NCI-H2107 treated with DMSO at 0.1 percent for 48 hours (cell line): ENCODE data around the gene INPP5D.

Experiments used
- DNase-seq: peaks from one replicate; lab custom pipeline; 2025; ENCODE audit not compliant: unreplicated experiment; lab: John Stamatoyannopoulos, UW

The INPP5D gene

GRCh38 chr2:233204286-233204936 is 144.3 kb downstream of the INPP5D start:
- no peak for DNase-seq

- no peak for DNase-seq
Observed at GRCh38 chr2:233208382-233209116, 148.4 kb downstream of the INPP5D start.

GRCh38 chr2:233209117-233209532 is 149.0 kb downstream of the INPP5D start:
- DNase-seq: no peak

- DNase-seq: no peak
Observed at GRCh38 chr2:233209533-233210171, 149.5 kb downstream of the INPP5D start.

- DNase-seq: no peak
Observed at GRCh38 chr2:233210281-233210680, 150.1 kb downstream of the INPP5D start.

- no peak for DNase-seq
Observed at GRCh38 chr2:233210843-233211547, 150.9 kb downstream of the INPP5D start.

GRCh38 chr2:233211548-233211895 is 151.4 kb downstream of the INPP5D start:
- DNase-seq: no peak

GRCh38 chr2:233213011-233213410 is 152.9 kb downstream of the INPP5D start:
- DNase-seq: no peak

- no peak for DNase-seq
Observed at GRCh38 chr2:233213975-233214374, 153.8 kb downstream of the INPP5D start.

- DNase-seq: no peak
Observed at GRCh38 chr2:233217892-233218377, 157.8 kb downstream of the INPP5D start.

GRCh38 chr2:233218836-233219235 is 158.7 kb downstream of the INPP5D start:
- DNase-seq: no peak

- no peak for DNase-seq
Observed at GRCh38 chr2:233219848-233220247, 159.7 kb downstream of the INPP5D start.

- no peak for DNase-seq
Observed at GRCh38 chr2:233221378-233222063, 161.4 kb downstream of the INPP5D start.

- DNase-seq: no peak
Observed at GRCh38 chr2:233223059-233223894, 163.1 kb downstream of the INPP5D start.

GRCh38 chr2:233225230-233226068 is 165.3 kb downstream of the INPP5D start:
- DNase-seq: no peak

- DNase-seq: no peak
Observed at GRCh38 chr2:233226511-233227031, 166.4 kb downstream of the INPP5D start.

- DNase-seq: no peak
Observed at GRCh38 chr2:233227346-233227978, 167.3 kb downstream of the INPP5D start.

- DNase-seq: no peak
Observed at GRCh38 chr2:233228376-233228775, 168.2 kb downstream of the INPP5D start.
